Lung (tissue), 12 donors: ENCODE measurements around the gene KDM2B. TPM values are rescaled to one million over a fixed set of nuclear protein-coding genes. Genes with fewer than 3 reads are reported as not detected.

Experiments used
- ATAC-seq: fragments of 200-7000 bp; cut with Tn5 transposase; one replicate; pipeline ENCODE4 v1.9.1; 2020; ENCODE audit warnings: moderate number of reproducible peaks; ENCODE audit not compliant: insufficient read depth, low FRiP score
- DNase-seq, 3 donors: peaks; one replicate each; pipeline ENCODE4 v3.0.0-alpha.2; 2013 to 2017
- H3K27ac ChIP-seq, 2 donors: one replicate each; pipeline ENCODE4 v1.5.1; 2013; ENCODE audit warnings: mild to moderate bottlenecking in 2 of 2, moderate library complexity in 2 of 2, control low read depth in 1 of 2, inconsistent platforms in 1 of 2, low read depth in 1 of 2, low read length in 1 of 2
- H3K27me3 ChIP-seq, 3 donors: one replicate each; pipeline ENCODE4 v1.5.1; 2013; ENCODE audit warnings: low read length in 2 of 3; ENCODE audit not compliant: control insufficient read depth in 3 of 3, insufficient read depth in 3 of 3
- H3K36me3 ChIP-seq, 4 donors: one replicate each; pipeline ENCODE4 v1.5.1; 2013; ENCODE audit warnings: low read length in 4 of 4, mild to moderate bottlenecking in 1 of 4, moderate library complexity in 1 of 4; ENCODE audit not compliant: control insufficient read depth in 4 of 4, insufficient read depth in 4 of 4
- H3K4me1 ChIP-seq, 5 donors: one replicate each; pipeline ENCODE4 v1.5.1; 2013; ENCODE audit warnings: low read length in 5 of 5, mild to moderate bottlenecking in 2 of 5, moderate library complexity in 1 of 5; ENCODE audit not compliant: control insufficient read depth in 5 of 5, insufficient read depth in 5 of 5
- H3K4me3 ChIP-seq: one replicate; pipeline ENCODE4 v1.5.1; 2013; ENCODE audit warnings: mild to moderate bottlenecking, control low read depth, moderate library complexity
- H3K9ac ChIP-seq, 2 donors: one replicate each; pipeline ENCODE4 v1.5.1; 2013; ENCODE audit warnings: low read length in 2 of 2, control low read depth in 1 of 2; ENCODE audit not compliant: insufficient read depth in 1 of 2
- H3K9me3 ChIP-seq, 4 donors: one replicate each; pipeline ENCODE4 v1.5.1; 2013; ENCODE audit warnings: low read length in 3 of 4, mild to moderate bottlenecking in 1 of 4, moderate library complexity in 1 of 4; ENCODE audit not compliant: control insufficient read depth in 4 of 4, insufficient read depth in 3 of 4
- WGBS, 2 donors: extraction: QIAGEN DNeasy Blood & Tissue Kit; methylation state at CpG; one replicate each; pipeline ENCODE4 v1.1.7; 2013; 5-methylcytosine and 5-hydroxymethylcytosine counted together
- polyA plus RNA-seq, 2 donors: library from polyadenylated mRNA; stranded (reverse); fragments of 200-250 nt; gene quantifications; one replicate each; pipeline ENCODE4 v1.2.1, GENCODE V29; 2013
- total RNA-seq, 2 donors: library from RNA; depleted of rRNA in 1 of 2; stranded (reverse); fragments of >200 nt in 1 of 2; gene quantifications; one replicate each; pipeline ENCODE4 v1.2.1, GENCODE V29; 2014 to 2021
- TF ChIP-seq, protein P1 (sequence below): IDR thresholded peaks from 2 replicates; pipeline ENCODE4 v1.5.1; 2012; ENCODE audit warnings: mild to moderate bottlenecking; ENCODE audit errors: control extremely low read depth, extremely low read depth
- donor health status: control.
- donor health status: control.
- donor health status: Bipolar disorder and iron deficiency.
- donor health status: healthy.
- donor health status: DM: yes; HTN: yes; CAD: no.

The KDM2B gene
- total and polyA plus RNA-seq, 4 donors: 13.8 to 44.5 (median 24.6) TPM

DNA sequence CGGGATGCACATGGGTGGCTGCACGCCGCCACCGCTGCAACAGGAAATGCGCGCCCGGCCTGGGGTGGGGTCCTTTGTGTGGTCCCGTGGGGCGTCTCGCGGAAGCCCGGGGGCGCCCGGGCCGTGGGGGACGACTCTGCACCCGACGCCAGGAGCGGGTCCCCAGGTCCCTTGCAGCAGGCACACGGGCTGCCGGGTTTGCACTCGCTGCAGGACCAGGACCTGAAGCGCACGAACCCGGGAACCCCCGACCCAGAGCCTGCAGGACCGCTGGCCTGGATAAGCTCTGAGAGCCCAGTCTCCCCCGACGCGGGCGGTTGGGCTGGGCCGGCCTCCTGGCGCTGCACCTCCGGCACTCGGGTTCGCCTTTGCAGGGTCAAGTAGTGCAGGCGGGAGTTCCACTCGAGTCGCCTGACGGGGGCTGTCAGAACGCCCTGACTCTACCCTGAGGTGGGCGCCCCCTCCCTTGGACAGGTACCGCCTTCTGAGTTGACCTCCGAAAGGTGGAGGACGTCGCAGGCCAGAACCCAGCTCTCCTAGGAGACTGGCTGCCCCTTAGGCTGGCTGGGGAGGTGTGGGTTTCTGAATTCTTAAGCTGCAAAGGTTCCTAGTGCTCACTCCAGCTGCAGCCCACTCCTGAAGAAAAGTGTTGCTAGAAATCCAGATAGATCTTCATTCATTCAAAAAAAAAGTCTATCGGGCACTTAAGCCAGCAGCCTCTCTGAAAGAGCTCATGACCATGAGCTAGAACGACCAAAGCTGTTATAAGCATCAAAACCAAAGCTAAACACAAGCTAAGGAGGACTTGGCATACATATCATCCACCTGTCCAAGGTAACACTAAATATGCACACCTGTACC, 113.0 kb downstream of the KDM2B start:
- DNase-seq: peak in 2 of 3 donors; percentile 62 to 63
- Histone ChIP-seq H3K4me3 (peak overlapping the region; percentile 44), H3K4me1 (peaks cover 0 to 19% (median 8%) of the 10 kb centered on the region in 5 donors), H3K27me3 (no peaks in the 10 kb centered on the region), H3K36me3 (peaks cover 0 to 2% (median 0%) of the 10 kb centered on the region in 4 donors), H3K9ac (no peak overlapping the region), H3K9me3 (no peaks in the 10 kb centered on the region), H3K27ac (peak overlapping the region; percentile 10 to 21)
- TF ChIP-seq, protein P1, sequence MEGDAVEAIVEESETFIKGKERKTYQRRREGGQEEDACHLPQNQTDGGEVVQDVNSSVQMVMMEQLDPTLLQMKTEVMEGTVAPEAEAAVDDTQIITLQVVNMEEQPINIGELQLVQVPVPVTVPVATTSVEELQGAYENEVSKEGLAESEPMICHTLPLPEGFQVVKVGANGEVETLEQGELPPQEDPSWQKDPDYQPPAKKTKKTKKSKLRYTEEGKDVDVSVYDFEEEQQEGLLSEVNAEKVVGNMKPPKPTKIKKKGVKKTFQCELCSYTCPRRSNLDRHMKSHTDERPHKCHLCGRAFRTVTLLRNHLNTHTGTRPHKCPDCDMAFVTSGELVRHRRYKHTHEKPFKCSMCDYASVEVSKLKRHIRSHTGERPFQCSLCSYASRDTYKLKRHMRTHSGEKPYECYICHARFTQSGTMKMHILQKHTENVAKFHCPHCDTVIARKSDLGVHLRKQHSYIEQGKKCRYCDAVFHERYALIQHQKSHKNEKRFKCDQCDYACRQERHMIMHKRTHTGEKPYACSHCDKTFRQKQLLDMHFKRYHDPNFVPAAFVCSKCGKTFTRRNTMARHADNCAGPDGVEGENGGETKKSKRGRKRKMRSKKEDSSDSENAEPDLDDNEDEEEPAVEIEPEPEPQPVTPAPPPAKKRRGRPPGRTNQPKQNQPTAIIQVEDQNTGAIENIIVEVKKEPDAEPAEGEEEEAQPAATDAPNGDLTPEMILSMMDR: no peak
- peak; percentile 2 for ATAC-seq
- WGBS, 2 donors: 9 to 11% methylated on average over 44 to 48 of the region's 48 CpGs

DNA sequence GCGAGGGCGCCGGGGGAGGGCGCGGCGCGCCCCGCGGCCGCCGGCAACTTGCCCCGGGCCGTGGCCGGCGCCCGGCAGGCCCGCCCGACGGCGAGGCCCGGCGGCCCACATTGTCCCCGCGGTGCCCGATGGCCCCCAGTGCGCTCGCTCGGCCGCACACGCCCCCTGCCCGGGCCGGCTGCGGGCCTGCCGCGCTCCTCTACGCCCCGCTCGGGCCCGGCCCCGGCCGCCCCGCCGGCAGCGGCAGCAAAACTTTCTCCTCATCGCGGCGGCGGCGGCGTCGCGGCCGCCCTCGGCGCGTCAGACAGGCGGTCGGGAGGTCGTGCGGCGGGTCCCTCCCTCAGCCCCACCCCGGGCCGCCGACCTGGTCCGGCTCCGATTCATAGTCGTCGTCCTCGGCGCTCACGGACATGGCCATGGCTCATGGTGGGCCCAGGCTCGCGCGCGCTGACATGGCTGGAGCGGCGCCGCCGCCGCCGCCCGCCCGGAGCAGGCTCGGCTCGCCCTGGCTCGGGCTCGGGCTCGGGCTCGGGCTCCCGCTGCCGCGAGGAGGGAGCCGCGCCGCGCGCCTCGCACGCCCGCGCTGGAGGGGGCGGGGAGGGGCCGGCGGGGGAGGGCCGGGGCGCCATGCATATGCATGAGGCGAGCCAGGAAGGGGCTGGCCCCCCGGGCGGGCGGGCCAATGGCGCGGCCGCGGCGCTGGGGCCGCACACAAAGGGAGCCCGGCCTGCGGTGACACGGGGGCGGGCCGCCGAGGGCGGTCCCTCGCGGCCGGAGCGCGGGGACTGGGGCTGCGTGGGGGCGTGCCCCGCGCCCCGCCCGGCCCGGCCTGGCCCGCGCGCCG, 113.8 kb downstream of the KDM2B start:
- Histone ChIP-seq H3K27ac (peak overlapping the region; percentile 71 to 89), H3K4me3 (peak overlapping the region; percentile 67), H3K9me3 (no peaks in the 10 kb centered on the region), H3K4me1 (peaks cover 0 to 18% (median 8%) of the 10 kb centered on the region in 5 donors), H3K9ac (no peak overlapping the region), H3K27me3 (no peaks in the 10 kb centered on the region), H3K36me3 (peaks cover 0 to 2% (median 0%) of the 10 kb centered on the region in 4 donors)
- TF ChIP-seq, protein P1: no peak
- ATAC-seq (peak; percentile 95), DNase-seq (peak; percentile 92 to 97 (median 95))
- WGBS, 2 donors: 1% methylated on average over 52 to 139 of the region's 139 CpGs

DNA sequence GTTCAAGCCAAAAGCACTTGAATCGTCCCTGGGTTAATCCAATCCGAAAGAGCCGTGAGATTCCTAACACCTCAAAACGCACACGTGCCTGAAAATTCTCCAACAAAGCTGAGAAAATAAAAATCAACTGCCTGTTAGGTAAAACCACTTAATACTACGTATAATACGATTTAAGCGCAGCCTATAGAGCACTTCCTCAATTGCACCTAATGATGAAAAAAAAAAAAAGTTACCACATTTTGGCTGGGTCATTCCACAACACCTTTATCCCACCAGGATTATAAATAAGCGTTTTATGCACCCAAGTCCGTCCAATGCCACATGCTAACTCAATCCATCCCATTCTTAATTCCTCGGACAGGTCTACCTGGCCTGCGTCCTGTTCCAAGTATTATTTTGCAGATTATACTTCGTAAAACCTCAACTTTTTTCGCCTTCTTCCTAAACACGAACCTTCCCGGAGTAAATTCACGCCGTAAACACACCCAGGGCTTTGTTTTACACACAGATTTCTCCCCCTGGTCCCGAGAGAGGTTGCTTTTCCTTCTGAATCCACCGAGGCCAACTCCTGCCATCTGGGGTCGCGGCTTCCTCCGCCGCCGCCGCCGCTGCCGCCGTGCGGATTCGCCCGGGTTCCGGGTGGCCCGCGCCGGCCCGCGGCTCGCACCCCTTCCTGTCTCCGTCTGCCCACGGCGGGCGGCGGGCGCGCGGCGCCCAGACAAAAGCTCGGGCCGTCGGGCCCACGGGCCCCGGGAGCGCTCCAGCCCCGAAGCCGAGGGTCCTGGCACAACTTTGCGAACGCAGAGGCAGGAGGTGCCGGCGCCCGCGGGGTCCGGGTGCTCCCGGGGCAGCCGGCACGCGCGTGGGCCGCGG, 114.7 kb downstream of the KDM2B start:
- WGBS, 2 donors: 5 to 10% methylated on average over 64 to 70 of the region's 70 CpGs
- ATAC-seq (no peak), DNase-seq (peak; percentile 23 to 40 (median 29))
- Histone ChIP-seq H3K4me3 (peak overlapping the region; percentile 67), H3K9ac (peak overlapping the region in 1 of 2 donors; percentile 77), H3K4me1 (peaks cover 0 to 11% (median 6%) of the 10 kb centered on the region in 5 donors), H3K27me3 (no peaks in the 10 kb centered on the region), H3K27ac (peak overlapping the region in 1 of 2 donors; percentile 20), H3K36me3 (peaks cover 0 to 2% (median 0%) of the 10 kb centered on the region in 4 donors), H3K9me3 (no peaks in the 10 kb centered on the region)
- TF ChIP-seq, protein P1: no peak
